DMS79 treated with DMSO at 0.1 percent for 48 hours (cell line): ENCODE measurements around the gene GJA9.
"Not testable (repeated sequence)": the region's sequence is repeated elsewhere in the genome, so short reads cannot be mapped to it uniquely, and the experiment has no call there.

Experiments used
- DNase-seq: peaks from one replicate; lab custom pipeline; 2025; lab: John Stamatoyannopoulos, UW

GJA9 gene

DNA sequence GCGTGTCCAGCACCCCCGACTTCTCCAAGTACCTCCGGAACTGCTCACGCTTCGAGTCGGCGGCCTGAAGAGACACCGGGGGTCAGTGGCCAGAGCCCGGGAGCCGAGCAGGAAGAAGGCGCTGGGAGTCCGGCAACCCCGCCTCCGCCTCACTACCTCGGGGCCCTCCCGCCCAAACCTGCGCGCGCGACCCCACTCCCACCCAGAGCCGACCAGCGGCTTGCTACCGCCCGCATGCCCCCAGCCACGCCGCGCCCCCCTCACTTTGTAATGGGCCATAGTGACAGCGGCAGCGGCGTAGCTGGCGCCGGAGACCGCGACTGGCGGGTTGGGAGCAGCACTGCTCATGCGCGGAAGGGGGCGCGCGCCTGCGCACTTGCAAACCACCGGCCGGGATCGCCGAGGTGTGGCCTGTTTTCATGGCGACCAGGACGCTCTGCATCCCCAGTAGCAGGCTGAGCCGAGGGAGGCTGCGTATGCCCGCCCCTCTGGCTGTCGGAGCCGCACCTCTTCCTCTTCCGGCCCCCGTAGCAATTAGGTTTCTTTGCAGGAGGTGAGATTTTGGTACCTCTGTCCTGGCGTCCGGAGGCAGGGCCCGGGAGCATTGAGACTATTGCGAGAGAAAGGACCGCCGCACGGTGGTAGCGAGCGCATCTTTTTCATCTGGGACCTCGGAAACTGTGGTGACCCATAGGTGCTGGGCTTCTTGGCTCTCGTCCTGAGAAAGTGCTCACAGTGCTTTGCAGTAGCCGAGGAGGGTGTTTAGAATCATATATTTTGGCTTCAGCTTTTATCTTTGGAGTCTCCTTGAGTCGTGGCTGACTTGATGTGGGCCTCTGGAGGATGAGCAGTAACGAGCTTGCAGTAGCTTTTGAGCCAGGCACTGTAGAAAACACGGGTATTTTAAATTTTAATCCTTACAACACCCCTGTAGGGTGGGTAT lies 8.1 kb downstream of the GJA9 start, which contains the start of gene MYCBP:
Gene MYCBP (minus strand): TSS at position 322 of the 943 bp plus-strand sequence. CDS start 43 bp downstream, at position 279.
- DNase-seq = peak; percentile 94

DNA sequence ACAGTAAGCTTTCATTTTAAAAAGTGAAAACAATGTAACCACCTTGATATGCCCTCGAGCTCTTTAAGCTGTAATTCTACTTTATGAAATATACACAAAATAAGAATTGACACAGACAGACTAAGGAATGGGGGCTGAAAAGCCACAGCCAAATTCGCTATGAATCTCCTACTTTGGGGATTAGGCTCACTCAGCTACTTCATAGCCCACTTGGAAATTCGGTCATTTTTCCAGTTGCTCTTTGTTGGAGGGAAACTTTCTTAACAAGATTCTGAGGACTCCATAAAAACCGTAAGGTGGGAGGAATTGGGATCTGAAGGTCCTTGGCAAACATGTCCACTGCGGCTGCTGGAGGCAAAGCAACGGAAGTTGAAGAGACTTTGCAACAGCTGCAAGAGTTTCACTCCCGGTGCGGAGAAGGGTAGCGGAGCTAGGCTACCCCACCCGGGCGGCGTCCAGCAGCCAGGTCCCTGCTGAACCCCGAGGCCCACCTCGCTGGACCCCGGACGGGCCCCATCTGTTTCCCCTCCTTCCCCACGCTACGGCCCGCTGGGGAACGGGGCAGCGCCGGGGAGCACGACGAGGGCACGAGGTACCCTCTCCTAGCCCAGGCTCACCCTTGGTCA lies 8.9 kb downstream of the GJA9 start:
- DNase-seq = no peak

- no peak for DNase-seq
These were observed 10.4 kb downstream of the GJA9 start for GRCh38 chr1:38870996-38871395.

- no peak for DNase-seq
These were observed 14.2 kb downstream of the GJA9 start for GRCh38 chr1:38867208-38867607.

GRCh38 chr1:38865112-38865715 lies 16.2 kb downstream of the GJA9 start:
- no peak for DNase-seq

- peak; percentile 40 for DNase-seq
These were observed 21.0 kb downstream of the GJA9 start for GRCh38 chr1:38860454-38860795.

GRCh38 chr1:38859561-38860453 lies 21.6 kb downstream of the GJA9 start, which contains the start of gene RRAGC:
RRAGC (minus strand) TSS chr1:38859772; CDS start chr1:38859646, 126 bp downstream.
- DNase-seq = peak; percentile 93

- peak; percentile 58 for DNase-seq
These were observed 22.4 kb downstream of the GJA9 start for GRCh38 chr1:38858833-38859560.

DNA sequence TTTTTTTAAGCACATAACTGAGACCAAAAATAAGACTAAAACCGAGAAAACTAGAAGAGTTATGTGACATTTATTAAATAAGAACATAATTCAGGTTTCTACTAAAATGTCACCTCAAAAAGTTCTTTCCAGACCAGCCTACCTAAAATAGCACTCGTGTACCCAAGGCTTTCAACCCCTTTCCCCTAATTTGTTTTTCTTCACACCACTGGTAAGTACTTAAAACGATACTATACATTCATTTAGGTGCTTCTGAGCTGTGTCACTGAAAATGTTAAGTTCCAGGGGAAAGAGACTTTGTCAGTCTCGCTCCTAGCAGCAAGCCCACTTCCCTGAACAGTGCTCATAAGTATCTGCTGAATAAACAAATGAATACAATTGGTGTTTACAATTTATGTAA lies 28.6 kb downstream of the GJA9 start:
- no peak for DNase-seq

- DNase-seq = no peak
These were observed 33.3 kb downstream of the GJA9 start for GRCh38 chr1:38848071-38848470.

- DNase-seq = no peak
These were observed 35.2 kb downstream of the GJA9 start for GRCh38 chr1:38846210-38846609.

GRCh38 chr1:38845088-38845487 lies 36.3 kb downstream of the GJA9 start:
- DNase-seq = not testable (repeated sequence)

- no peak for DNase-seq
These were observed 41.1 kb downstream of the GJA9 start for GRCh38 chr1:38840281-38840680.

DNA sequence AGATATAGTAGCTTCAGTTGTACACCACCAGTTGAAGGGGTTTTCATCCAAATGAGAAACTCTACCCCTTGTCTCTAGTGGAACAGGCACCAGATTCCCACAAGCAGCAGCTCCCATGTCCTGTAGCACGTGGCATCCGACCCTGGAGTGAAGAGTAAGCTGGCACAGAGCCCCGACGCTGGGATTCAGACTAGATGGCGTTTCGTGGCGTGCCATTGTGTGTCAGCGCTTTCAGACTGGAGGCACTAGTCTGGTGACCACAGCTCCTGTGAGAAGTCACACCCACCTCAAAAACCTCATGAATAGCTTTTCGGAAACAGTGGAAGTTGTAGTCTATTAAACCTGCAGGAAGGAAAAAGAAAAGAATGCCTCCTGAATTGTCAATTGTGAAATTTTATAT lies 42.0 kb downstream of the GJA9 start:
- DNase-seq = no peak

GRCh38 chr1:38836316-38836715 lies 45.1 kb downstream of the GJA9 start:
- not testable (repeated sequence) for DNase-seq

DNA sequence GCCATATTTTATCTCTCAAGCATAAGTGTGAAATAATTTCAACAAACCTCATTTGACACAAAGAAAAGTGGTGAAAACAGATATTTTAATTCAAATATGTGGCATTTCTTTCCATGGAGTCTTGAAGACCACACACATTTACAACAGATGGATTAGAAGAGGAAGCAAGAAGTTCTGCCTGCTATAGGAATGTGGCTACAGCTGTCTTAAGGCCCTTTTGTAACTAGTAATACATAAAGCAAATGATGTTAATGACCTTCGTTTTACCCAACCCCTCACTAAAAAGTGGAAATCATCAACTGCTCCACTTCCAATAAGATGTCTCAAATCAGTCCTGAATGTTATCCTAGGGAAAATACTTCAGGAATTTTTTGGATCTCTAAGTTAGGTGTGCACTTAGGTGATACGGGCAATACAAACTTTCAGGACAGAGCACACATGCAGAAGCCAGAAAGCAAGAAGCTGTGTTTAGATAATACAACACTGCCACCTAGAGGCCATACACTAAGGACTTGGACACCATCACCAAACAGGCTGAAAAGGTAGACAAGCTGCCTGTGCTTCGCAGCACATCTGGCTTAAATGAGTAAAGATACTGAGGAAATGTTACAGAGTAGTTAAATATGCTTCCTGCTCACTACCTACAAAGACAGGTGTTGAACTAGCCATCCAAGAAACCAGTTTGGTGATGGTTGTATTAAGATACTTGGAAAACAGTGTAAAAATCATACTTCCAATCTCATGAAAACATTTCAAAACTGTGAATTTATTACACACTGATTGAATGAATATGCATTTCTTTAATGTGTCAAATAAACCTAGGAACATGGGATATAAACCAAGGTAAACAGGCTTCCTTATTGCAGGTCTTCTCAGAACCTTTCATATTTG lies 46.2 kb downstream of the GJA9 start:
- peak; percentile 91 for DNase-seq

DNA sequence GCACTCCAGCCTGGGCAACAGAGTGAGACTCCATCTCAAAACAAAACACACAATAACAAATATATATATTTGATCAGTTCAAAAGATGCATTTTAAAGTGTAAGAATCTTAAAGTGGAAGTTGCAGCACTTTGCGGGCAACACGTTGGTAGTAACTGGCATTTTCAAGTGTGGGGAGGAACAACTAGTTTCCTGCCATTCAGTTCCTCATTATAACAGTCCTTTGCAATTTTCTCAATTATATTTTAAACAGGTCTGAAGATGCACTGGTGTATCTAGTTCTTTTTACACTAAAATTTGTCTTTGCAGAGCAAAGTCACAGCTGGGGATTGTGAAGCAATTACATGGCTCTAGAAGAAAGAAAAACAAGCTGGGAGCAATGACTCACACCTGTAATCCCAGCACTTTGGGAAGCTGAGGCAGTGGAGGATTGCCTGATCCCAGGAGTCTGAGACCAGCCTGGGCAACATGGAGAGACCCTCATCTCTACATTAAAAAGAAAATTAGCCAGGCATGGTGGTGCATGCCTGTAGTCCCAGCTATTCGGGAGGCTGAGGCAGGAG lies 47.1 kb downstream of the GJA9 start:
- no peak for DNase-seq

- DNase-seq = no peak
These were observed 48.2 kb downstream of the GJA9 start for GRCh38 chr1:38833146-38833545.

GRCh38 chr1:38832370-38832734 lies 49.0 kb downstream of the GJA9 start:
- DNase-seq = no peak
